Mesenchymal stem cell (in vitro differentiated cells and primary cell): ENCODE data around the gene GPHA2.

ENCODE experiments used
- DNase-seq: peaks from one replicate; pipeline ENCODE4 v3.0.0-alpha.2; 2013
- H2AFZ ChIP-seq: one replicate; pipeline ENCODE4 v1.6.1; 2013; ENCODE audit warnings: low read depth, mild to moderate bottlenecking, control low read depth, inconsistent platforms, low read length, moderate library complexity
- H2AK5ac ChIP-seq: 2 replicates; pipeline ENCODE4 v1.6.1; 2013; ENCODE audit warnings: low read length, moderate library complexity, mild to moderate bottlenecking, inconsistent platforms; ENCODE audit not compliant: severe bottlenecking
- H2BK120ac ChIP-seq: one replicate; pipeline ENCODE4 v1.6.1; 2013; ENCODE audit warnings: low read depth, mild to moderate bottlenecking, inconsistent platforms, low read length, moderate library complexity
- H2BK12ac ChIP-seq, 2 experiments: one replicate each; pipeline ENCODE4 v1.6.1; 2013; ENCODE audit warnings: inconsistent platforms in 2 of 2, low read length in 2 of 2, mild to moderate bottlenecking in 2 of 2, moderate library complexity in 2 of 2, control low read depth in 1 of 2
- H2BK15ac ChIP-seq: one replicate; pipeline ENCODE4 v1.6.1; 2013; ENCODE audit warnings: mild to moderate bottlenecking, low read depth, inconsistent platforms; ENCODE audit not compliant: poor library complexity, severe bottlenecking
- H2BK5ac ChIP-seq: 2 replicates; pipeline ENCODE4 v1.6.1; 2013; ENCODE audit warnings: low read depth, mild to moderate bottlenecking, low read length, control low read depth, inconsistent platforms; ENCODE audit not compliant: poor library complexity, severe bottlenecking
- H3K14ac ChIP-seq, 2 experiments: one replicate each; pipeline ENCODE4 v1.6.1; 2013; ENCODE audit warnings: inconsistent platforms in 2 of 2, low read length in 2 of 2, control low read depth in 1 of 2, mild to moderate bottlenecking in 1 of 2, moderate library complexity in 1 of 2
- H3K18ac ChIP-seq, 2 experiments: one replicate each; pipeline ENCODE4 v1.6.1; 2013; ENCODE audit warnings: inconsistent platforms in 2 of 2, low read length in 2 of 2, control low read depth in 1 of 2, low read depth in 1 of 2, mild to moderate bottlenecking in 1 of 2
- H3K23ac ChIP-seq, 2 experiments: one replicate each; pipeline ENCODE4 v1.6.1; 2013; ENCODE audit warnings: inconsistent platforms in 2 of 2, low read length in 2 of 2, mild to moderate bottlenecking in 2 of 2, moderate library complexity in 2 of 2, control low read depth in 1 of 2
- H3K27ac ChIP-seq: 2 replicates; pipeline ENCODE4 v1.5.1; 2013; ENCODE audit warnings: mild to moderate bottlenecking, moderate library complexity, low read length, control low read depth, inconsistent platforms; ENCODE audit not compliant: poor library complexity, severe bottlenecking
- H3K27me3 ChIP-seq, 2 experiments: 2 replicates each; pipeline versions ENCODE4 v1.6.1 to v1.7.0; 2013; ENCODE audit warnings: low read length in 2 of 2, mild to moderate bottlenecking in 2 of 2, moderate library complexity in 2 of 2, control low read depth in 1 of 2, inconsistent platforms in 1 of 2; ENCODE audit not compliant: control insufficient read depth in 1 of 2, insufficient read depth in 1 of 2
- H3K36me3 ChIP-seq, 2 experiments: 2 replicates each; pipeline versions ENCODE4 v1.6.1 to v1.7.0; 2013; ENCODE audit warnings: low read length in 2 of 2, control low read depth in 1 of 2, inconsistent platforms in 1 of 2, low read depth in 1 of 2, mild to moderate bottlenecking in 1 of 2; ENCODE audit not compliant: insufficient read depth in 2 of 2, control insufficient read depth in 1 of 2
- H3K4ac ChIP-seq, 2 experiments: one replicate each; pipeline ENCODE4 v1.6.1; 2013; ENCODE audit warnings: inconsistent platforms in 2 of 2, low read length in 2 of 2, mild to moderate bottlenecking in 2 of 2, moderate library complexity in 2 of 2, control low read depth in 1 of 2, low read depth in 1 of 2
- H3K4me1 ChIP-seq: 2 replicates; pipeline ENCODE4 v1.6.1; 2013; ENCODE audit warnings: low read depth, low read length, control low read depth; ENCODE audit not compliant: control insufficient read depth, insufficient read depth
- H3K4me2 ChIP-seq: 2 replicates; pipeline ENCODE4 v1.6.1; 2013; ENCODE audit warnings: low read length, mild to moderate bottlenecking, inconsistent platforms; ENCODE audit not compliant: poor library complexity, severe bottlenecking
- H3K4me3 ChIP-seq, 2 experiments: 2 replicates each; pipeline versions ENCODE4 v1.5.1 to v1.7.0; 2013; ENCODE audit warnings: low read length in 2 of 2, mild to moderate bottlenecking in 2 of 2, control low read depth in 1 of 2, low read depth in 1 of 2; ENCODE audit not compliant: insufficient read depth in 1 of 2
- H3K79me1 ChIP-seq: replicated peaks from 2 replicates; pipeline ENCODE4 v1.6.1; 2013; ENCODE audit warnings: mild to moderate bottlenecking, control low read depth, low read length, inconsistent platforms; ENCODE audit not compliant: poor library complexity, severe bottlenecking
- H3K9ac ChIP-seq: 2 replicates; pipeline ENCODE4 v1.7.0; 2013; ENCODE audit warnings: mild to moderate bottlenecking, low read length, moderate library complexity
- H3K9me3 ChIP-seq: 2 replicates; pipeline ENCODE4 v1.7.0; 2013; ENCODE audit warnings: mild to moderate bottlenecking, low read length; ENCODE audit not compliant: control insufficient read depth
- H4K8ac ChIP-seq: one replicate; pipeline ENCODE4 v1.6.1; 2013; ENCODE audit warnings: inconsistent platforms, mild to moderate bottlenecking, low read length, moderate library complexity
- H4K91ac ChIP-seq: one replicate; pipeline ENCODE4 v1.6.1; 2013; ENCODE audit warnings: mild to moderate bottlenecking, low read length, inconsistent platforms
- WGBS: methylation state at CpG from one replicate; pipeline ENCODE4 v1.1.7; 2013; ENCODE audit warnings: mixed read lengths; 5-methylcytosine and 5-hydroxymethylcytosine counted together

The GPHA2 gene

DNA sequence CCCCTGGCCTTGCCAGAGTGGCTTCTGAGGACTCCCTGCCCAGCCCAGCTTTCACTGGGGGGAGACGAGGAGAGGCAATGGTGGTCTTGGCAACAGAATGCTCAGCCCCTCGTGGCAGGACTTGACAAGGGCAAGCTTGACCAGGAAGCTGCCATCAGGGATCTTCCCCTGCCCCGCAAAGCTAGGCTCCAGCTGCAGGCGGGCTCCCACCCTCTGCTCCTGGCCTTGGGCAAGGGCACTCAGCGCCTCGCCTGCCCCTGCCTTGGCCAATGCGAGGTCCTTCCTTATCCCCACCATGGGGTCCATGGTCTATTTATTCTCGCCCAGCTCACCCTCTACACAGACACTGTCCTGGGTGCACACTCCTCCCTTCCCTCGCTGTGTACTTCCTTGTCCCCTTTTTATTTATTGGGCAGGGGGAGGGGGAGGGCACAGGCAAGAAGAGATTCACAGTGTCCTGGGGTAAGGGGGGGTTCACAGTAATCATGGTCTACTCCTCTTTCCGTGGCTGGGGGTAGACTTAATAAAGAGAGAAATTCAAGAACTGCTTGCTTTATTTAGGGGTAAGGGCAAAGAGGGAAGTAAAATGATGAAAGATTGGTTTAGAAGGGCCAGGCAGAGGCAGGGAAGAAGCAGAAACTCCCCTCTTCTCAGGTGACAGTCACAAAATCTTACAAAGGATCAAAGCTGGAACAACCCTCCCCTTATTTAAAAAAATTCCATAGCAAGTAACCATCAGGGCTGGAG lies 1.6 kb downstream of the GPHA2 start:
- H3K36me3 ChIP-seq: peaks cover 57 to 58% of the 10 kb centered on the region in 2 experiments
- H4K8ac ChIP-seq: no peak overlapping the region
- H3K4me3 ChIP-seq: no peak overlapping the region
- no peaks in the 10 kb centered on the region for H3K9me3 ChIP-seq
- H3K4me2 ChIP-seq: no peak overlapping the region
- H3K18ac ChIP-seq: no peak overlapping the region
- H3K4me1 ChIP-seq: peaks cover 10% of the 10 kb centered on the region
- no peaks in the 10 kb centered on the region for H3K79me1 ChIP-seq
- no peak overlapping the region for H2BK120ac ChIP-seq
- 97% methylated on average over 7 of the region's 10 CpGs for WGBS
- no peak overlapping the region for H2BK12ac ChIP-seq
- no peak overlapping the region for H2BK5ac ChIP-seq
- H3K23ac ChIP-seq: no peak overlapping the region
- H4K91ac ChIP-seq: no peak overlapping the region
- DNase-seq: no peak
- no peak overlapping the region for H3K27ac ChIP-seq
- H3K27me3 ChIP-seq: peaks cover 0 to 15% of the 10 kb centered on the region in 2 experiments
- no peak overlapping the region for H3K4ac ChIP-seq
- H2BK15ac ChIP-seq: no peak overlapping the region
- no peak overlapping the region for H3K14ac ChIP-seq
- H3K9ac ChIP-seq: no peak overlapping the region
- H2AK5ac ChIP-seq: no peak overlapping the region
- H2AFZ ChIP-seq: no peak overlapping the region

DNA sequence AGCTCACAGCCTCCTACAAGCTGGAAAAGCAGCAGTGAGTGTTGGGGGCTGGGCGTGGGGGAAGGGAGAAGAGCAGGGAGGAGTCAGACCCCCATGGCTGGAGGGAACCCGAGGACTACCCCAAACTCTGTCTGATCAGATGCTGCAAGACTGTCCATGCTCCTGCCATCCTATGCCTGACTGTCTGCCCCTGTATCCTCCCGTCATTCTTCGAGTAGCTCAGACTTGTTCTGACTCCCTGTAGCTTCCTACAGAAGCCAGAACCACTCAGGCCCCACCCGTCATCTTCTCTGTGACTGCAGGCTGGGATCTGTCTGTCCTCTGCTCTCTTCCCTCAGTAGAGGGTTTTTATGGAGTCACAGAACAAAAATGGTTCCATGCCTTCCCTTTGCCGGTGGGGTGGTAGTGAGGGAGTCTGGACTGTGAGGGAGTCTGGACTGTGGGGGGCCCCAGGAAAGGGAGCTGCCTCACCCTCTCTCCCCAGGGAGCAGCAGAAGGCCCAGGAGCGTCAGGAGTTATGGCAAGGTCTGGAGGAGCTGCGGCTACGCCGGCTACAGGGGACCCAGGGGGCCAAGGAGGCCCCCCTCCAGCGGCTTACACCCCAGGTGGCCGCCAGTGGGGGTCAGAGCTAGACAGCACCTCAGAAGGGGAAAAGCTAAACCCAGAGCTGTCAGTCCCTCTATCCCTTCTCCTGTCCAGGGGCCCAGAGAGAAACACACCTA lies 2.3 kb downstream of the GPHA2 start:
- H3K9me3 ChIP-seq: no peaks in the 10 kb centered on the region
- peaks cover 60 to 63% of the 10 kb centered on the region in 2 experiments for H3K36me3 ChIP-seq
- WGBS: 94% methylated on average over 12 of the region's 12 CpGs
- H3K9ac ChIP-seq: no peak overlapping the region
- H3K23ac ChIP-seq: no peak overlapping the region
- H3K4me3 ChIP-seq: no peak overlapping the region
- no peak for DNase-seq
- H2AK5ac ChIP-seq: no peak overlapping the region
- H2BK120ac ChIP-seq: no peak overlapping the region
- H4K8ac ChIP-seq: no peak overlapping the region
- no peak overlapping the region for H3K27ac ChIP-seq
- no peak overlapping the region for H2BK5ac ChIP-seq
- peaks cover 0 to 11% of the 10 kb centered on the region in 2 experiments for H3K27me3 ChIP-seq
- H3K18ac ChIP-seq: no peak overlapping the region
- no peak overlapping the region for H3K4me2 ChIP-seq
- no peaks in the 10 kb centered on the region for H3K79me1 ChIP-seq
- H2BK15ac ChIP-seq: no peak overlapping the region
- H3K4ac ChIP-seq: no peak overlapping the region
- no peak overlapping the region for H2AFZ ChIP-seq
- no peak overlapping the region for H4K91ac ChIP-seq
- H3K14ac ChIP-seq: no peak overlapping the region
- H2BK12ac ChIP-seq: no peak overlapping the region
- H3K4me1 ChIP-seq: peaks cover 10% of the 10 kb centered on the region

DNA sequence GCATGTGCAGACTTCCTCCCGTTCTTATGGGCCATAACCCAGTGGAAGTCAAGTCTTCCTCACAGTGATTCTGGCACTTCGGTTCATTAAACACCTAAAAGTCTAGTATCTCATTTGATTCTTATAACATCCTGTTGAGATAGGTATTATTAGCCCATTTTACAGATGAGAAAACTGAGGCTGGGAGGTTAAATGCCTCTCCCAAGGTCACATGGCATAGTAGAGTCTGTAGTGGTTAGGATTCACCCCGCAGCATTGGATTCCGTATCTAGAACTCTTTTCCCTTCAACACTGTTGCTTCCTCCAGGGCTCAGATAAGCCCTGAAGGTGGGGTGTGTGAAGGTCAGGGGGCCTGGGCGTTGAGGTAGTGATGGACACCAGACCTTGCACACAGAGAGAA lies 3.4 kb downstream of the GPHA2 start:
- no peak for DNase-seq
- H3K18ac ChIP-seq: no peak overlapping the region

DNA sequence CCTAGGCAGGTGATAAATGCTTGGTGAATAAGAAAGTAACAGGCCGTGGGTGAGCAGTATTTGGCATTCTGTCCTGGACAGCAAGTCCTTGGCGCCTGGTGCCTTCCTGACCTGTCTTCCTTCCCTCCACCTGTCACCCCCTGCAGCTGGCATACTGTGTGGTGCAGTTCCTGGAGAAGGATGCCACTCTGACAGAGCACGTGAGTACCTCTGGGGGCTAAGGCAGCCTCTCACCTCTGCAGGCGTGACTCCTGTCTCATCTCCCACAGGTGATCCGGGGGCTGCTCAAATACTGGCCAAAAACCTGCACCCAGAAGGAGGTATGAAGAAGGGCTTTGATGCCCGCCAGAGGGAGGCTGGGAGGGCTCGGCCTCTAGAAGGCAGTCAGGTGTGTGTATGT lies 4.4 kb downstream of the GPHA2 start:
- Histone ChIP-seq H3K9ac (no peak overlapping the region), H2BK120ac (no peak overlapping the region), H3K14ac (no peak overlapping the region), H3K4me1 (peaks cover 13% of the 10 kb centered on the region), H3K18ac (no peak overlapping the region), H3K4ac (no peak overlapping the region), H2AFZ (no peak overlapping the region), H3K79me1 (peaks cover 4% of the 10 kb centered on the region), H3K4me2 (no peak overlapping the region), H2BK5ac (no peak overlapping the region), H3K27me3 (no peaks in the 10 kb centered on the region), H3K9me3 (no peaks in the 10 kb centered on the region), H4K91ac (no peak overlapping the region), H3K27ac (no peak overlapping the region), H2AK5ac (no peak overlapping the region), H3K23ac (no peak overlapping the region), H2BK15ac (no peak overlapping the region), H3K4me3 (no peak overlapping the region), H2BK12ac (no peak overlapping the region), H4K8ac (no peak overlapping the region), H3K36me3 (peaks cover 77 to 80% of the 10 kb centered on the region in 2 experiments)
- over 99% methylated on average over 6 of the region's 7 CpGs for WGBS
- no peak for DNase-seq

More for the DNA sequence above, 3.4 kb downstream of the GPHA2 start:
- Histone ChIP-seq H3K23ac (no peak overlapping the region), H3K4me3 (no peak overlapping the region), H3K14ac (no peak overlapping the region), H4K91ac (no peak overlapping the region), H2BK12ac (no peak overlapping the region), H3K36me3 (peaks cover 69 to 73% of the 10 kb centered on the region in 2 experiments), H4K8ac (no peak overlapping the region), H3K9ac (no peak overlapping the region), H2BK120ac (no peak overlapping the region), H3K4ac (no peak overlapping the region), H3K9me3 (no peaks in the 10 kb centered on the region), H3K4me1 (peaks cover 10% of the 10 kb centered on the region), H2AFZ (no peak overlapping the region), H2BK5ac (no peak overlapping the region), H3K27me3 (peaks cover 0 to 3% of the 10 kb centered on the region in 2 experiments), H3K4me2 (no peak overlapping the region), H2BK15ac (no peak overlapping the region), H3K27ac (no peak overlapping the region), H2AK5ac (no peak overlapping the region), H3K79me1 (no peaks in the 10 kb centered on the region)
- WGBS: 83% methylated on average over 1 of the region's 5 CpGs
